NCI-H748 (cell line): ENCODE measurements around the gene NEUROG2.

Source experiments
- DNase-seq: peaks from one replicate; lab custom pipeline; 2025; ENCODE audit not compliant: unreplicated experiment; lab: John Stamatoyannopoulos, UW

Gene NEUROG2

DNA sequence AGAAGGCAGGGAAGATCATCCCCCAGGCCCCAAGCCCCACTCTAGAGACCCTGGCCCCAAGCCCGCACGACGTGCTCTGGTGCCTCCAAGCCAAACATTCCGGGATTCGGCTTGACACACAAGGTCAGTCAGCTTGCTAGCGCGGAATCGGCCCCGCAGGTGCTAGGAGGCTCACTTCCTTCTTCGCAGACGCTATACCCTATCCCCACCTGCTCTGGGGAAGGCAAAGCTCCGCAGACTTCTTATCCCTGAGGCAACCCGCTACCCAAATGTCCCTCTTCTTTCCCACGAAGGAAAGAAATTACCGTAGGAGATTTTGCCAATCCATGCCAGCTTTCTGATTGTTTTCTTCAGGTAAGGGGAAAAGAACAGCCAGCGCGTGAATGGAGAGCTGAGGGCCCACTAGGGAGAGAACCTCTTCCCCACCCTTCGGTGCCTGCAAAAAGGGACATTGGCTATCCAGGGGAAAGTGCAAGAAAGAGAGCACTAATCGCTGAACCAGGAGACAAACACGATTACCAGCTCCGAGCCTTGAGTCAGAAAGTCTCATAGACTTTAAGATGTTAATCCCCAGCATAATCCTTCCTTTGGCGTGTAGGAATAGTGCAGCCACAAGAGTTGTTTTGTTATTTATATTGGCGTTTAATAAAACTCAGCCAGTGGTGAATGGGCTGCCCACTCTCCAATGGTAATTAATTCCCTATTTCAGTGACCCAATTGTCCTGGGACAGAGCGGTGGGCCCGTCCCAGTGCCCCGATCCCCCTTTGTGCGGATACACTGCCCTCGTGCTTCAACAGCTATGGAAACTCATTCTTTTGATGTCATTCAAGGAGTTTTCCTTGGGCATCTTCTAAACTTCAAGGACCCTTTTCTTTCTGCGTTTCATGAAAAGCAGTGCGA, 5.4 kb upstream of the NEUROG2 start:
- peak; percentile 35 for DNase-seq

DNA sequence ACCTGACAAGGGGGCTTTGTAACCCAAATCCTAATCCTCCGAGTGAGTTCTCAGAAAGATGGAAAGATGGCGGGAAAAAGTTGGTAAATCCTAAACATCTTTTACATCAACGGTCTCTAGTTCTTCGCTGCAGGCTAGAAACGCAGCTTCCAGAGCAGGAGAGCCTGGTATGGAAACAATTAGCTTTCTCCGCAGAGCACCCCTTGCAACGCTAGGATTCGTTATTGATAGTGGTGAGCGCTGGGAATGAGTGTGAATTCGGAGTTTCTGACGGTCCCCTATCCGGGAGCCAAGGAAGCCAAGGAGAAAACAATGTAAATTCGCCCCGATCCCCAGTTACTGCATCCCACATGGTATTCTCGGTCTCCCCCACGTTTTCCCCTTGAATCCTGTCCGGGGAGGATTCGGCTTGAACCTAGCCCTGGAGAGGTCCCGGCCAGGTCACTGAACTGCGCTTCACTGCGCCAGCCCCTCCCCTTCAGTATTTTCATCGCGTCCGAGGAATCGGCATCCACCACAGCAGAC, 4.7 kb upstream of the NEUROG2 start:
- DNase-seq: peak; percentile 14

DNA sequence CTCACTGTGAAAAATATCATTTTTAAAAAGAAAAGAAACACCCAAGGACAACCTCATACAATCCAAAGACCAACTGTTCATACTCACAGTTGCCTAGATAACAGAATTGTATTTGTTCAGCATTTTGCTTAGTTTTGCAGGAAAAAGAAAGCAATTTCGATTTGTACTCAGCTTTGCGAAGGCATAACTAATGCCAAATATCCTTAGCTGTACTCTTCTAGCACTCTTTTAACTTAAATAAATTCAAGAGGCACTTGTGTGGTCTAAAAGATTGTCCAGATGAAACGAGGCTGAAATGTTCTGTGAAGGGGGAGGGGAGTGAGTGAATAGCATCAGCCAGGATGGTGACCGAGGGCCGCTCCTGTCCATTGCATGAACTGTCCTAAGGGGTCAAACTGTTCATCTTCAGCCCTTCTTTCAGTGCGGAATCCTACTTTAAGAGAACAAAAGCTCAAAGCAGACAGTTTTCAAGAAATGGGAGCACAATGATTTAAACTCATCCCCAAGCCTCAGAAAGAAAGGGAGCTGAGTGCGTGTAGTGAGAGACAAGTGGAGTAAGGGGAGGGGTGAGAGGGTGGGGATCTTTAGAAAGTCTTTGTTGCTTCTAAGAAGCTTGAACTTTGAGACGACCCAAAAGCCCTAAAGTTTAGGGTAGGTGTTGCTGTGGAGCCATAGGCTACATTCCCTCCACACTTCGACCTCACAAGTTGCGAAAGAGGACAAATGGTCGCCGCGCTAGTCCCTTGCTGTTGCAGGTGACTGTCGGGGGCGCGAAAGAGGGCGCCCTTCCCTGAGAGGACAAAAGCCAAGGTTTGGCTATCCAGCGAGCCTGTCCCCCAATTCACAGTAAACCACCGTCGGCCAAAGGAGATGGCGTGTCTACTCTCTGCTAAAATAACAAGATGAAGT, 4.0 kb upstream of the NEUROG2 start:
- no peak for DNase-seq

DNA sequence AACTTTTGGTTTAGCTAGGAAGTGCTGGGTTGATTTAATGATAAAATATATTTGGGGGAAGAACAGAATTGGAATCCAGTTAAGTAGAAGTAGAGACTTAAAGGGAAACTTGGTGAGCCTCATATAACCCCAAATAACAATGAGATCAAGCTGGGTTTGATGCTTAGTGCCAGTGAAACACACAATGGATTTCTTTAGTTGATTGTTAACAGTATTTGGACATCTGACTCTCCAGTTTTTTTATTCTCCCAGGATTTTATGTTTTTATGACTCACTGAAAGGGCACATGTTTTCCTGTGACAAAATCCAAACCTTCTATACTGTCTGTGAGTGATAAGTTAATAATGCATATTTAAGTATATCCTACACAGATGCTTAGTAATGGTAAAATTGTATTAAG, 2.7 kb upstream of the NEUROG2 start:
- no peak for DNase-seq

DNA sequence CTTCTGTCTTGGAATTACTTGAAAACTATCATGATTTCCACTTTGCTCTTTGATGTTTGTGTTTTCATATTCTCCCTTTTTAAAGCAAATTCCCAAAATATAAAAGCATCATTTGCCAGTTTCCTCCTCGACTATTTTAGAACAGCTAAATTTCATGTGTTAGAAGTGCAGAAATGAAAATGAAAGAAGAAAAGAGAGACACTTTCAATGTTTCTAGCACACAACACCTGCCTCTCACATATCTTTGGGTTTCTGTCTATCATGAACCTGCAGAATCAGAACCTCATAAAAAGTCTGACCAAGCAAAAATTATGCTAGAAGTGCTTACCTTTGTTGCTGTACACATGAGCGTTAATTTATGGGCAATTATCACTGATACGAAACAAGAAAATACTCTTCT, 1.9 kb upstream of the NEUROG2 start:
- no peak for DNase-seq

DNA sequence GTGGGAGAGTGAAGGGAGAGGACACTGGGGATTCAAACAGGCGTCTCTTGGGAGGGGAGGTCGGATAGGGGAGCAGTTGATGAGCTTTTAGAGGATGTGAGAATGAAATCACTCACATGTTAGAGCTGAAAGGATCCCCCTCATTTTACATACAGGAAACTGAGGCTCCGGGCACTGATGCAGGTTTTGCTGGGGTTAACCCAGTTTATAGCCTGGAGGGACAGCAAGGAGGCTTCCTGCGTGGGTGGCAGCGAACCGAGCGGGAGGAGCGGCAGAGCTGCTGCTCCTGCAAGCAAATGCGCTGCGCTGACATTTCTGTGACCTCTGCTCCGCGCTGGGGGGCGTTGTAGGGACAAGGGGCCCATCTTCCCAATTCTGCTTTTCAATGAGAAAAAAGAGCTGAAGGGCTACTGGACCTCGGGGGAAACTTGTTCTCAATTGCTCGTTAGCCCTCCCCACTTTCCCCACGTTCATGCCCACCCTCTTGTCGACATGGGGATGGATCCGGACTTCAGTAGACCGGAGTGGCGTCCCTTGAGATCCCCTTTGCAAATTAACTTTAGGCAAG, 1.2 kb upstream of the NEUROG2 start:
- DNase-seq: peak; percentile 28

DNA sequence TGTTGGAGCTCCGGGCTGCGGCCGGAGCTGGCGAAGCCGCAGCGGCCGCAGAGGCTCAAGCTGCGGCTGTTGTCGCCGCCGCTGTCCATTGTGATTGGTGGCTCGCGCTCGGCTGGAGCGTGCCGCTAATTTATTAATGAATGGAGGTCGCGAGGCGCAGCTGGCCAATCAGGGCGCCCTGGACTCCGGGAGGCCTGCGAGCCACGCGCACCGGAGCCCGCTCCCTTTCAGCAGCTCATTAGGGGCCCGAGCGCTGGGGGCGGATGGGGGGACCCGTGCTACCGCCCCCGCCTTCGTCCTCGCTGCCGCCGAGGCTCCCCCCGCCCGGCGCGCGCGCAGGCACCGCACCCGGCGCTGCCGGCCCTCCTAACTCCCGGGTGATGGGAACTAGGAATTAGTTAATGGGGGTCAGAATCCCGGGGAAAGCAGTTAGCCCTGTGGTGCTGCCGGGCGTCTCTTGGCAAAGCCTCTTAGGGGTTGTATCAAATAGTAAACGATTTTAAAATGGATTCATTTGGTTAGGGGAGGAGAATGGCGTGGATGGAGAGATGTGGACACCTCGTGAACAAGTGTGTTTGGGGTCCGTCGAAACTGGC, 589 bp upstream of the NEUROG2 start:
- peak; percentile 86 for DNase-seq

DNA sequence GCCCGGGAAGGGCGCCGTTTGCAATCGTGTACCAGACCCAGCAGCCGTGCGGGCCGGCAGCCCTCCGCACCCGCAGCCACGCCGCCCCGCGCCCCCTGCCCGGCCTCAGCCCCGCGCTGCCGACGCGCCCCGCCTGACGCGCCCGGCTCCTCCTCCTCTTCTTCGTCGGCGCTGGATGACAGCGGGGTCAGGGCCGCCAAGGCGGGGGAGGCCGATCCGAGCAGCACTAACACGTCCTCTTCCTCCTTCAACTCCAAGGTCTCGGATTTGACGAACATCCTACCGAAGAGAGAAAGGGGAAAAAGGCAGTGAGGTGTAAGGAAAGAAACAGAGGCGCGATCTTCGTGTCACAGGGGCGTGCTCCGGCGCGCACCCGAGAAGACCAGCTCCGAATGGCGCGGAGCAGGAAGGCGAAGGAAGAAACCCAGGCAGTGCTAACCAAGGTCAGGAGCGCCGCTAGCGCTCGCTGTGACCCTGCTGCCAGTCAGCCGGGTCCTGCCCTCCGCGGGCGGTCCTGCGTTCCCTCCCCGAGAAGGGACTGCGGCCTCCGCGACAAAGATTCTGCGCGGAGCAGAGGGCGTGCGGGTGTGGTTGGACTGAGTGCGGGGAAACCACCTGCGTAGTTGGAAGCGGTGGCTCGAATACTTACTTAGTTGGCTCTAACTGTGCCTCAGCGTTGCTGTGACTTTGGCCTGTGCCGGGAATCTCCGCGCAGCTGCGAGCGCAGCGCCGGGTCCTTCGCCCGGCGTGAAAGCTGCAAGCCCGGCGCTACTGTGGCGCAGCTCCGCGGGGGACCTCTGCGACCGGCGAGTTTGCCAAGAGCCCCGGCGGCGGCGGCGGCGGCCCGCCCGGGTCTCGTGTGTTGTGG, 548 bp downstream of the NEUROG2 start:
- peak; percentile 68 for DNase-seq

DNA sequence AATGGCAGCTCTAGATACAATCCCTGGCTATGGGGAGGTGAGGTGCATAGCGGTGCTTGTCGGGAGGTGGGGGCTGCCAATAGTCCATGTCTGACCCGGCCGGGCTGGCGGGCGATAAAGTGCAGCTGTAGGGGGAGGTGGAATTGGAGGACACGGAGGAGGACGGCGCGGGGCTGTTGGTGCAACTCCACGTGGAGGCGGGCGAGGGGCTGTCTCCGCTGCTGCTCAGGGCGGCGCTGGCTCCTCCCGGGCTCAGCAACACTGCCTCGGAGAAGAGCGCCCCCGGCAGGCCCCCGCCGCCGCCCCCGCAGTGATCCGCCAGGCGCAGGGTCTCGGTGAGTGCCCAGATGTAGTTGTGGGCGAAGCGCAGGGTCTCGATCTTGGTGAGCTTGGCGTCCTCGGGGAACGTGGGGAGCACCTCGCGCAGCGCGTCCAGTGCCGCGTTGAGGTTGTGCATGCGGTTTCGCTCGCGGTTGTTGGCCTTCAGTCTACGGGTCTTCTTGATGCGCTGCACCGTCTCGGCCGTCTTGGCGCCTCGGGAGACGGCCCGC, 1.3 kb downstream of the NEUROG2 start:
- peak; percentile 64 for DNase-seq

DNA sequence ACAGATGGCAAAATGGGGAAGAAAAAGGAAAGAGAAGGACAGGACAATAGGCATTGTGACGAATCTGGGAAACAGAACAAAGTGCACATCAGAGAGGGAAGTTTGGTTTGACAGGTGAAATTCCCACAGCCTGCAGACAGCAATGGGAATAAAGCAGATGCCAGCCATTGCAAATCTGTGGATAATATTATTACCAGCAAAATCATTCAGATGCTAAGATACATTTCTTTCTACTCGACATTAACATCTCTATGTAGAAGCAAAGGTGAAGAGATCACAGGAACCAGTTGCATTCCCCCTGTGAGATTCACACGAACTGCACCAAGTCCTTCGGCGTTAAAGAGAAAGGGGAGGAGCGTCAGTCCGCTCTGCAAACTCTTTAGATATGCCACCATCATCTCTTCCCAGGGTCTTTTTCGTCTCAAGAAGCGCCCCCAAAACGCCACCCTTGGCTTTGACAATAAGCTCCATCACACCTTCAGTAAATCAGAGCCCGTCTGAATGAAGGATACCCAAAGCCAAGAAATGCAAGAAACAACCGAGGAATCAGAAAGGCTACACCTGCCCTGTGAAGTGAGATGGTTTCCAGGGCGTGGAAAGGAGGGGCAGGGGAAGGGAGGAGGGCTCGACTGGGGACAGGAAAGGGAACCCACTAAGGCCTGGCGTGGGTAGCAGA, 1.9 kb downstream of the NEUROG2 start:
- peak; percentile 12 for DNase-seq

DNA sequence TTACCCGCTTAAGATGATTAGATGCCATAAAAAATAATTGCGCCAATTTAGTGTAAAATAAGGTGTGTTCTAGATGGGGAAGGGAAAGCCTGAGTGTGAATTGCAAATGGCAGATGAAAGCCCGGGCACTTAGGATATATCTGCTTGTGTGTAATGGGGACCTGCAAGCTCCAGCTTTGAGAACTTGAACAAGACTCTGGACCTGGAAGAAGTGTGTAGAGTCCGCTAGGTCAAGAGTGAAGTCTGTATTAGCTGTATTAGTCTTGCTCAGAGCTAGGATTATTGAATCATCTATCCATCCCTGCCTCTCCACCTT, 4.2 kb downstream of the NEUROG2 start:
- DNase-seq: peak; percentile 47

DNA sequence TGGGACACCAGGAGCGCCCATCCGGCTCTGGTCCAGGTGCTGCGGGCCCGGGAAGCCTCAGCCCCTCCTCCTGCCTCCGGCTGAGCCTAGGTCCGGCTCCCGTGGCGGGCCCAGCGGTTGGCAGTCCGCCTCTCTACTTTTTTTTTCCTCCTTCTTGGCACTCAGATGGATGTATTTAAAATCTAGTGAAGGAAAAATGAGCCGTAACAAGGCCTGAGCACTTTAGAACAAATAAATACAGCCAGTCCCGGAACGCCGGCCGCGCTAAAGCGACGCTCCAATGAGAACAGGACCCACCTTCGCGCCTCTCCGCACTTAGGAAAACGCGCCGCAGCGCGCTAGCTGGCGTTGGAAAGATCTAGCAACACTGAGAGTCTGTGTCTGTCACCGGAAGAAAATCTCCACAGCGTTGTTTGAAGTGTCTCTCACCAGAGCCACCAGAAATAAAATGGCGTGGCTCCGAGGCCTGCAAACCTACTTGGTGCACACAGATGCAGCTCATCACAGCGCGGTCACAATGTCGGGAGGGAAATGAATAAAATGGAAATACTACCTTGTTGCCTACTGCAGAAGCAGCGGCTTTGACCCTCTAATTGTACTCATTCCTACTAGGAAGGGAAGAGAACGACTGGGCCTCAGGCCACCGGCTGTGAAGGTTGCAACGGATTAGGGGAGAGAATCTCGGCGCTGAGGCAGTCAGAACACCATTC, 4.7 kb downstream of the NEUROG2 start:
- DNase-seq: no peak

DNA sequence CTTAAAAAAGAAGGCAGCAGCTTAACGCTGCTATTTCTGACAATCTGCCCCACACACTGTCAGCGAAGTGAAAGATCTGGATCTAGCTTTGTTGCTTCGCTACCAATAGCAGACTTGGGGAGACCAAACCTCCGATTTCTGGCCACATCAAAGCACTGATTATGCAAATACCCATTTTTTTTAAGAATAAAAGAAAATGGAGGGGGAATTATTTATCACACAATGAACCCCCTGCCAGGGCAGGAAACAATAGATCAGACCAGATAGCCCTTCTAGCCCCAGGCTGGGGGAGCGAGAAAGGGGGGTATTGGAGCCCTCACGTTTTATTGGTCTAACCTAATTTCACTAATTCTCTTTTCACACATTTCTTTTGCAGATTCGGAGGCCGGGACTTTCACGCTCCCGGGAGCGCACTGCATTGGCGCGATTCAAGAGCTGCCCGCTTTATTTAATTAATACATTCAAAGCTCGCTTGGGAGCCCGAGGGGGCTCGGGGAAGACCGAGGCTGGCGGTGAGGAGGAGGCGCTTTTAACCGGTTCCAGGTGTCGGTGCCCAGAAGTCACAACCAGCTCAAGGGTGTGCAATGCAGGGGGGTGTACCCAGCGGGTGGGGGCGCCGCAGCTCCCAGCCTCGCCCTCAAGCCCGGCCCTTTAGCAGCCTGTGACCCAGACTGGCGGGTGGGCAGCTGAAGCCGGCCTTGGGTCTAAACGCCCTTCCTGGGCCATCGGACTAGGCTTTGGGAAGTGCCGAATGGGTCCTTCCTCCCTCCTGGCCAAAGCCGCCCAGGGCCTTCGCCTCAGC, 5.5 kb downstream of the NEUROG2 start:
- DNase-seq: no peak

DNA sequence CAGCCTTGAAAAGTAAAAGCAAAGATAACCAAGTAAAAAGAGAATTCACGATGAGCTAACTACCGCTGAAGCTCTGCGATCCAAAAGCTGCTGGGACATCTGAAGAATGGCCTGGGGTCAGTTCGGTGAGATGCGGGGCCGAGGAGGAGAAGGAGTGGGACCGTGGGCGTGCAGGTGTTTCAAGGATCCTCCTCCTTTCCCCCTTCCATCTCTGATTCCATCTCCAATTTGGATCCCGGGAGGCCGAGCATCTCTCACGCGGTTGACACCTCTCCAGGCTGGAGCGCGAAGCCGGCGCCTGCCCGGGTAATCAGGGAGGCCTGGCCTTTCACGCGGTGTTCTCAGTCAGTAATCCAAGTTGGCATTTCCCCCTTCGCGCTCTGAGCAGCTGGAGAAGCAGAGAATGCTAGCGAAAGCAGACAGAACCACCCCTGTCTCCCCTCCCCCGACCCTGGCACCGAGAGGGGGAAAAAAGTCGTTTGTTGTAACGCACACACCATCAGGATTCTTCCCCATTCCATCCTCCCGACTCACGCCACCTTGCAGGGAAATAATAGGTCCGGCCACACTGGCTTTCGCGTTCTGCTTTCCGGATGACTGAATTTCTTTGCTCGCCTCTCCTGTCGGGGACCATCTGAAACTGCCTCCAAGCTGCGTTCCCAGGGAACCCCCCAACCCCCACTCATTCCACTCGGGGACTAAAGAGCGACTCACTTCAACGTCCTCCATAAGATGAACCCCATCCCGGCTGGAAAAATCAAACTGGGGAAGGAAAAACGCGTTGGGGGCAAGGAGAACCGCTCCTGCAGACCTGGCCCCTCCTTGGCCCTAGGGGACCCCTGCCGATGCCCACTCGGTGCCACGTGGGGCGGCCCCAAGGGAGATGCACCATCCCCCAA, 6.5 kb downstream of the NEUROG2 start:
- DNase-seq: peak; percentile 68

DNA sequence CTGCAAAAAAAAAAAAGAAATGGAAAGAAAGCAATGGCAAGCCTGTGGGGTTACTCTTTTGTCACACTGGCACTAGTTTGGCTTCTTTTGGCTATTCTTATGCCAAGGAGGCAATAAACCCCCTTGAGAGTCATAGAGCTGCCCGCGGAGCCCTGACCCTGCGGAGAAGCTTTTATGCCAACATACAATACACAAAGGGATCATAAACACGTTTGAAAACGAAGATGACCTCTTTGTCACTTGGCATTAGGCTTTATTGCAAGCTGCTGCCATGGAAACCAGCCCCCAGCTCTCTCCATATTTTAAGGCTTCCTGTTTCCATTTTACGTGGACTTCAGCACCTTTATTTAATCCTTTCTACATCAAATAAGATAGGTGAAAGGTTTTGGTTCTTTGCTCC, 7.6 kb downstream of the NEUROG2 start:
- peak; percentile 84 for DNase-seq

DNA sequence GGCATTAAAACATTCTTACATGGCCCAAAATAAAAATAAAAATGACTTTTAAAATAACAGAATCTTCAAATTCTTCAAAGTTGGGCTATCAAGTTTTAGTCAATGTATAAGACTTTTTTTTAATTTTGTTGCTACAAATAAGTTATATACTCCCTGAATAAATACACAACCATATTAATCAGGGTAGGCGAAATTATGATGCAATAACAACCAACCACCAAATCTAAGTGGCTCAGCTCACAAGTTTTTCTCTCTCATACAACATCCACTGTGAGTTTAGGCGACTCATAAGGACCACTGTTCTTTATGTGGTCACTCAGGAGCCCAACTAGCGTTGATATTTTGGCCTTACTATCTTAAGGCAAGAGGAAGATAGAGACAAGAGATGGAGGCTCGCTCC, 11.2 kb downstream of the NEUROG2 start:
- DNase-seq: no peak

DNA sequence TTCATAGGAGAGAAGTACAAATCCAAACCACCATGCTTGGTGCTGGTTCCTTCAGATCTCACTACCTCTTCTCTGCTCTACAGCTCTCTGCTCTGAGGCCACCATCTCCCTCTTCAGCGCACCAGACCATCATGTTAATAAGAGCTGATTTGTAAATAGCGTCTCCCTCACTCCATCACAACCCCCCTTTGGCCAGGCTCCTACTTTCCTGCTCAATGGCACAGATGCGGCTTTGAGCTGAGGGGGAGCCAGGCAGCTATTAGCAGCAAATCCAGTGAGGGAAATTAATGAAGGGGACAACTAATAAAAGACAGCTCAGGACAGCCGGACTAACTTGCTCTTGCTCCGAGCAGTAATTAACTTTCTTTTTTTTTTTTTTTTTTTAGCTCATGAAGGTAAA, 13.1 kb downstream of the NEUROG2 start:
- no peak for DNase-seq
